NB4 (cell line): Measurements from ENCODE around the gene MVD.

Source experiments
- POLR2A ChIP-seq: IDR thresholded peaks from 2 replicates; pipeline ENCODE4 v1.6.1; 2011; ENCODE audit warnings: mild to moderate bottlenecking; ENCODE audit not compliant: insufficient read length; ENCODE audit errors: extremely low read depth
- TF ChIP-seq, protein P1 (sequence below): IDR thresholded peaks from one replicate; pipeline ENCODE4 v1.5.1; 2012; ENCODE audit warnings: low read depth, low read length

DNA sequence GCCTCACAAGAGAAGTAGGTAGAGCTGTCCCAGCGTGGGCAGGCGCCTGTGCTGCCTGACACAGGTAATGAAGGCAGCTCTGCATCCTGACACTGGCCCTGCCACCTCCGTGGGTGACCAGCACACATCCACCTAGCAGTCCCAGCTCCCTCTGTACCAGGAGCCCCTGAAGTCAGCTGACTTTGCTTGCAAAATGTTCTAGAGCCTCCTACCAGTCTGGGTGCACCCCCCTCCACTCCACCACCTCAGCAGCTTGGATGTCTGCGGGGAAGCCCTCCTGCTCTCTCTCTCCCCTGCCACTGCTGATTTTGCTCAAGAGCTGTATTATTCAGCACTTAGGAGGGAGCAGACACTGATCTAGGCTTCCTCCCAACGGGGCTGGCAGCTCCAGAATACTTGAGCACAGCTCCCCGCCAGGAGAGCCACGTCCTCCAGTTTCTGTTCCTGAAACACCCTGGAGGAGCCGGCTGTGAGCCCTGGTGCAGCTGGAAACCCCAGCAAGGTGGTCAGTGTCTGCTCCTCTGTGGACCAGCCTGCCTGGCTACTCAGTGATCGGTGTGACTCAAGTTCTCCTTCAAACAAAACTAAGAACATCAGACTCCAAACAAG lies 42.3 kb upstream of the MVD start:
- TF ChIP-seq, protein P1, sequence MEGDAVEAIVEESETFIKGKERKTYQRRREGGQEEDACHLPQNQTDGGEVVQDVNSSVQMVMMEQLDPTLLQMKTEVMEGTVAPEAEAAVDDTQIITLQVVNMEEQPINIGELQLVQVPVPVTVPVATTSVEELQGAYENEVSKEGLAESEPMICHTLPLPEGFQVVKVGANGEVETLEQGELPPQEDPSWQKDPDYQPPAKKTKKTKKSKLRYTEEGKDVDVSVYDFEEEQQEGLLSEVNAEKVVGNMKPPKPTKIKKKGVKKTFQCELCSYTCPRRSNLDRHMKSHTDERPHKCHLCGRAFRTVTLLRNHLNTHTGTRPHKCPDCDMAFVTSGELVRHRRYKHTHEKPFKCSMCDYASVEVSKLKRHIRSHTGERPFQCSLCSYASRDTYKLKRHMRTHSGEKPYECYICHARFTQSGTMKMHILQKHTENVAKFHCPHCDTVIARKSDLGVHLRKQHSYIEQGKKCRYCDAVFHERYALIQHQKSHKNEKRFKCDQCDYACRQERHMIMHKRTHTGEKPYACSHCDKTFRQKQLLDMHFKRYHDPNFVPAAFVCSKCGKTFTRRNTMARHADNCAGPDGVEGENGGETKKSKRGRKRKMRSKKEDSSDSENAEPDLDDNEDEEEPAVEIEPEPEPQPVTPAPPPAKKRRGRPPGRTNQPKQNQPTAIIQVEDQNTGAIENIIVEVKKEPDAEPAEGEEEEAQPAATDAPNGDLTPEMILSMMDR: no peak
- no peak for TF ChIP-seq POLR2A
